Spleen (tissue), 11 donors: ENCODE measurements around the gene LCN9. TPM values are rescaled to one million over a fixed set of nuclear protein-coding genes. Genes with fewer than 3 reads are reported as not detected.

Experiments used
- DNase-seq: peaks from one replicate; pipeline ENCODE4 v3.0.0-alpha.2; 2020
- H3K27ac ChIP-seq, 8 donors: fragments of 200-600 bp; sonication (generic) in 7 of 8; 1 replicate in 4 of 8; 2 replicates in 4 of 8; pipeline versions ENCODE4 v1.5.0 to v1.8.0; 2016 to 2021; ENCODE audit warnings: inconsistent platforms in 4 of 8, mild to moderate bottlenecking in 4 of 8, moderate library complexity in 1 of 8
- H3K27me3 ChIP-seq, 7 donors: fragments of 200-600 bp; sonication (generic) in 6 of 7; replicated peaks in 1 of 7; 1 replicate in 4 of 7; 2 replicates in 3 of 7; pipeline versions ENCODE4 v1.5.0 to v1.8.0; 2016 to 2021; ENCODE audit warnings: inconsistent platforms in 3 of 7, mild to moderate bottlenecking in 1 of 7
- H3K36me3 ChIP-seq, 6 donors: fragments of 200-600 bp; sonication (generic) in 5 of 6; 1 replicate in 4 of 6; 2 replicates in 2 of 6; pipeline versions ENCODE4 v1.5.0 to v1.8.0; 2016 to 2021; ENCODE audit warnings: inconsistent platforms in 2 of 6
- H3K4me1 ChIP-seq, 6 donors: fragments of 200-600 bp; sonication (generic) in 5 of 6; 1 replicate in 3 of 6; 2 replicates in 3 of 6; pipeline versions ENCODE4 v1.5.0 to v1.8.0; 2016 to 2021; ENCODE audit warnings: inconsistent platforms in 3 of 6
- H3K4me3 ChIP-seq, 8 donors: fragments of 200-600 bp; sonication (generic) in 7 of 8; 1 replicate in 4 of 8; 2 replicates in 4 of 8; pipeline versions ENCODE4 v1.5.0 to v1.8.0; 2016 to 2021; ENCODE audit warnings: inconsistent platforms in 4 of 8, mild to moderate bottlenecking in 4 of 8, moderate library complexity in 2 of 8
- H3K9me3 ChIP-seq, 8 donors: fragments of 200-600 bp; sonication (generic) in 7 of 8; 1 replicate in 4 of 8; 2 replicates in 4 of 8; pipeline versions ENCODE4 v1.5.0 to v1.8.0; 2016 to 2021; ENCODE audit warnings: inconsistent platforms in 4 of 8
- POLR2A ChIP-seq, 3 donors: fragments of 450-650 bp; IDR thresholded peaks; one replicate each; pipeline ENCODE4 v1.5.1; 2017; ENCODE audit warnings: antibody characterized with exemption in 3 of 3, mild to moderate bottlenecking in 1 of 3
- POLR2AphosphoS5 ChIP-seq, 3 donors: sonication (generic); formaldehyde crosslinking; IDR thresholded peaks; one replicate each; pipeline ENCODE4 v1.5.1; 2017; ENCODE audit warnings: antibody characterized with exemption in 3 of 3
- WGBS, 5 donors: extraction: QIAGEN DNeasy Blood & Tissue Kit in 3 of 5; methylation state at CpG; one replicate each; pipeline versions ENCODE4 v1.1.5 to v1.1.7; 2013 to 2018; 5-methylcytosine and 5-hydroxymethylcytosine counted together
- intact Hi-C: fragments of 100-400 bp; cut with DNase I; formaldehyde crosslinking; loops from one replicate; pipeline ENCODE4 v1.15.0; 2023; ENCODE audit warnings: low total_unique reads
- polyA plus RNA-seq, 3 donors: library from polyadenylated mRNA; stranded (reverse); fragments of 200-250 nt; gene quantifications; one replicate each; pipeline ENCODE4 v1.2.1, GENCODE V29; 2013
- total RNA-seq, 7 donors: library from RNA; depleted of rRNA in 3 of 7; stranded (reverse); fragments of >200 nt in 3 of 7; fragmentation: NEBNext Ultra II Directional in 4 of 7; extraction: Animal tissue kit (Norgen Biotek cat#: 25700) in 4 of 7; gene quantifications; one replicate each; pipeline versions ENCODE4 v1.1.0 to v1.2.1, GENCODE V29; 2016 to 2021
- TF ChIP-seq, protein P1 (sequence below), 11 experiments: fragments of 200-600 bp in 7 of 11; fragments of 450-650 bp in 4 of 11; sonication (generic) in 4 of 11; IDR thresholded peaks in 8 of 11; conservative IDR thresholded peaks in 3 of 11; 1 replicate in 7 of 11; 2 replicates in 4 of 11; pipeline versions ENCODE4 v1.4.0 to v1.8.0; 2016 to 2021; ENCODE audit warnings: antibody characterized with exemption in 11 of 11, inconsistent platforms in 4 of 11, mild to moderate bottlenecking in 1 of 11
- donor health status: healthy with polysubstance abuse.
- donor health status: DM: no; HTN: no; CAD: no; lungs with moderate emphysema.
- donor health status: DM: no; HTN: no; CAD: no.
- donor health status: Bipolar disorder and iron deficiency.
- donor health status: healthy.
- donor health status: DM: no; HTN: no; CAD: no.
- donor health status: DM: yes; HTN: yes; CAD: no.

Gene LCN9
- total and polyA plus RNA-seq, 10 donors, result not detected

DNA sequence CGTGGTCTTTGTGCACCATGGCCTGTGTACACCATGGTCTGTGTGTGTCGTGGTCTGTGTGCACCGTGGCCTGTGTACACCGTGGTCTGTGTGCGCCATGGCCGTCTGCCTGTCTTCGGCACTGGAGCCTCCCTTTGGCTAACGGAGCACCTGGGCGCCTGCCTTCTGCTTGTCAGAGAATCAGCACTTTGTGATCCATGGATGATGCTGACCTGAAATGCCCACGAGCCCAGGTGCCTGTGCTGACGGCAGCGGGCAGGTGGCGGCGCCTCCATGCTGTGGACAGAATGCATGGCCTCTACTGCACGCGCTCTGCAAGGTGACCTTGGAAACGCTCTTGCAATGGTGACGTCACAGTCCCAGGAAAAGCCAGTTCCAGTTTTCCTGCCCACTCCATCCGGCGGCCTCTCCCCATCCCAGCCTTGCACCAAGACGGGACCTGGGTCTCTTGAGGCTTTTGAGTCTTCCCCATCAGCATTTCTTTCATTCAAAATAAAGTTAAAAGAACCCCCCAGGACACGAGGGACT, 14.6 kb downstream of the LCN9 start:
- DNase-seq, result no peak
- Histone ChIP-seq H3K4me3 (no peak overlapping the region), H3K9me3 (no peaks in the 10 kb centered on the region), H3K27me3 (peaks cover 0 to 30% (median 0%) of the 10 kb centered on the region in 7 donors), H3K4me1 (no peaks in the 10 kb centered on the region), H3K27ac (no peak overlapping the region), H3K36me3 (no peaks in the 10 kb centered on the region)
- TF ChIP-seq, protein P1, sequence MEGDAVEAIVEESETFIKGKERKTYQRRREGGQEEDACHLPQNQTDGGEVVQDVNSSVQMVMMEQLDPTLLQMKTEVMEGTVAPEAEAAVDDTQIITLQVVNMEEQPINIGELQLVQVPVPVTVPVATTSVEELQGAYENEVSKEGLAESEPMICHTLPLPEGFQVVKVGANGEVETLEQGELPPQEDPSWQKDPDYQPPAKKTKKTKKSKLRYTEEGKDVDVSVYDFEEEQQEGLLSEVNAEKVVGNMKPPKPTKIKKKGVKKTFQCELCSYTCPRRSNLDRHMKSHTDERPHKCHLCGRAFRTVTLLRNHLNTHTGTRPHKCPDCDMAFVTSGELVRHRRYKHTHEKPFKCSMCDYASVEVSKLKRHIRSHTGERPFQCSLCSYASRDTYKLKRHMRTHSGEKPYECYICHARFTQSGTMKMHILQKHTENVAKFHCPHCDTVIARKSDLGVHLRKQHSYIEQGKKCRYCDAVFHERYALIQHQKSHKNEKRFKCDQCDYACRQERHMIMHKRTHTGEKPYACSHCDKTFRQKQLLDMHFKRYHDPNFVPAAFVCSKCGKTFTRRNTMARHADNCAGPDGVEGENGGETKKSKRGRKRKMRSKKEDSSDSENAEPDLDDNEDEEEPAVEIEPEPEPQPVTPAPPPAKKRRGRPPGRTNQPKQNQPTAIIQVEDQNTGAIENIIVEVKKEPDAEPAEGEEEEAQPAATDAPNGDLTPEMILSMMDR (IDR thresholded peaks at IDR 0.05 in 8 of 11, conservative IDR thresholded peaks at IDR 0.05 in 3 of 11), result no peak
- TF ChIP-seq POLR2A (IDR thresholded peaks at IDR 0.05), result no peak
- no peak for TF ChIP-seq POLR2AphosphoS5 (IDR thresholded peaks at IDR 0.05)
- WGBS, 5 donors, result 77 to 86% (median 82%) methylated on average over 17 to 22 of the region's 22 CpGs
- intact Hi-C loops, result no loop called here

DNA sequence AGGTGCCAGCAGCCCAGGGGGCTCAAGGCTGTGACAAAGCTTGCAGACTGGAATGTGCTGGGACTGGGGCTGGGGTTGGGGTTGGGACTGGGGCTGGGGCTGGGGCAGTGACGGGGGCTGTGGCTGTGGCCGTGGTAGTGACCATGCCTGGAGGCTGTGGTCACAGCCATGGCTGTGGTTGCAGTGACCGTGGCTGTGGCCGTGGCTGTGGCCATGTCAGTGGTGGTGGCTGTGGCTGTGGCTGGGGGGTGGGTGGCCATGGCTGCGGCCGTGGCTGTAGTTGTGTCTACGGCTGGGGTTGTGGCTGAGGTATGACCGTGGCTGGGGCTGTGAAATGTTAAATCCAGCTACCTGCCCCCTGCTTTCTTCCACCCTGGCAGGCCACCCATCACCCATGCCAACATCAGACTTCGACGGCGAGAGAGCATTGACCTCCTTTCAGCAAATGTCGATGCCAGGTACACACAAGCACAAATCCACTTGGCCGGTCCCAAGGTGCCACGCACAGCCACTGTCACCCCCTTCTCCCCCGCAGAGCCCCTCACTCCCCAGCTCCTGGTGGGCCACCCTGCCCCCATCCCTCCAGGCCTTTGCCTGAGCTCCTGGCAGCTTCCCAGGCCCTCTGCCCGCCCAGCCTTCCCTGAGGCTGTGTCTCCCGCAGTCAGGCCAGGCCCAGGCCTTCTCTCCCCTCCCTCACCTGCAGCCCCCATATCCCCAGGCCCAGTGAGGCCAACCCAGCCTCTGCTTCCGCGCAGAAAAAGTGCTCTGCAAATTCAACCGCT, 15.3 kb downstream of the LCN9 start:
- Histone ChIP-seq H3K27me3 (peaks cover 0 to 30% (median 4%) of the 10 kb centered on the region in 7 donors), H3K4me3 (no peak overlapping the region), H3K36me3 (no peaks in the 10 kb centered on the region), H3K9me3 (no peaks in the 10 kb centered on the region), H3K4me1 (no peaks in the 10 kb centered on the region), H3K27ac (no peak overlapping the region)
- no peak for TF ChIP-seq POLR2AphosphoS5 (IDR thresholded peaks at IDR 0.05)
- TF ChIP-seq, protein P1 (IDR thresholded peaks at IDR 0.05 in 8 of 11, conservative IDR thresholded peaks at IDR 0.05 in 3 of 11), result no peak
- no peak for TF ChIP-seq POLR2A (IDR thresholded peaks at IDR 0.05)
- DNase-seq, result no peak
- intact Hi-C loops, result no loop called here
- WGBS, 5 donors, result 82 to 93% (median 91%) methylated on average over 18 to 20 of the region's 20 CpGs

DNA sequence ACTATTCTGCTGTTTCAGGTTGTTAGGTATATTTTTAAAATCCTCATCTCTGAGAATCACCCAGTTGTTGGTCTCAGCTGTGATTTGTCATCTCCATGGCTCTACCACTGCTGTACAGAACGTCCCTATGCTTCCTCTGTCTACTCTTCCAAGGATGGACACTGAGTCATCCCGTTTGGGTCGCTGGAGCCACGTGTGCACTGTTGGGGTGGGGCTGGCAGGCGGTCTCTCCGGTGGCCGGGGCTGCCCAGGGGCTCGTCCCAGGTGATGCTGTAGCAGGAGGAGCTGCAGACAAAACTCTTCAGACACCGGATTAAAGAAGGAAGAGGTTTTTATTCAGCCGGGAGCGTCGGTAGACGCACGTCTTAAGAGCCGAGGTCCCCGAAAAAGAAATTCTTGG, 16.9 kb downstream of the LCN9 start:
- Histone ChIP-seq H3K27me3 (peaks cover 0 to 46% (median 14%) of the 10 kb centered on the region in 7 donors), H3K27ac (no peak overlapping the region), H3K4me3 (no peak overlapping the region), H3K36me3 (no peaks in the 10 kb centered on the region), H3K9me3 (no peaks in the 10 kb centered on the region), H3K4me1 (no peaks in the 10 kb centered on the region)
- WGBS, 5 donors, result 67 to 79% (median 70%) methylated on average over 16 of the region's 16 CpGs
- intact Hi-C loops, result no loop called here
- DNase-seq, result no peak
- TF ChIP-seq, protein P1 (IDR thresholded peaks at IDR 0.05 in 8 of 11, conservative IDR thresholded peaks at IDR 0.05 in 3 of 11), result no peak
- no peak for TF ChIP-seq POLR2A (IDR thresholded peaks at IDR 0.05)

GRCh38 chr9:135681161-135681560, 18.1 kb downstream of the LCN9 start:
- H3K36me3 ChIP-seq, result no peaks in the 10 kb centered on the region
- no peaks in the 10 kb centered on the region for H3K9me3 ChIP-seq
- no peak for DNase-seq
- WGBS, 5 donors, result 83 to 100% (median 86%) methylated on average over 2 to 5 of the region's 5 CpGs
- no peak overlapping the region for H3K4me3 ChIP-seq
- H3K4me1 ChIP-seq, result no peaks in the 10 kb centered on the region
- intact Hi-C loops, result no loop called here
- peaks cover 0 to 54% (median 15%) of the 10 kb centered on the region in 7 donors for H3K27me3 ChIP-seq
- no peak overlapping the region for H3K27ac ChIP-seq
- TF ChIP-seq POLR2A (IDR thresholded peaks at IDR 0.05) (no peak), POLR2AphosphoS5 (IDR thresholded peaks at IDR 0.05) (no peak)
- TF ChIP-seq, protein P1 (IDR thresholded peaks at IDR 0.05 in 8 of 11, conservative IDR thresholded peaks at IDR 0.05 in 3 of 11), result no peak
